D341Med (cell line): ENCODE data around the gene PCBP3.
A peak's percentile ranks its signal among the peaks of the same experiment; 100 is the strongest.

Experiments
- DNase-seq: peaks from one replicate; pipeline ENCODE4 v3.0.0; 2012; ENCODE audit warnings: low spot score

The PCBP3 gene

GRCh38 chr21:45724994-45725843 is 81.7 kb downstream of the PCBP3 start:
- no peak for DNase-seq

- DNase-seq = no peak
These were observed 82.3 kb downstream of the PCBP3 start for GRCh38 chr21:45725844-45726200.

DNA sequence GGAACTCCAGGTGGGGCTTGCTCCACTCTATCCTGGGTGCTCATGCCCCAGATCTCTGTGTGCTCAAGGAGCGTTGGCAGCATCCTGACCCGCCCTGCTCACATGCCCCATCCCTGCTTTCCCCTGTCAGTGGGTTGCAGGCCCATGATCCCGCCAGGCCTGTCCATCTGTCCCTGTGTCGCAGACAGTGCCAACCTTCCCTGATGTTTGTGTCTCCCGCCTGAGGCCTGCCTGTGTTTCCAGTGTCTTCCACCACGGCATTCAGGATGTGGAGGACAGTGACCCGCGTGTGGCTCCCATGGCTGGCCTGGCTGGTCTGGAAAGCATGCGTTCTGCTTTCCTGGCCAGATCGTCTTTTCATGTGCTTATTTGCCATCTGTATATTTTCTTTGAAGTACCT is 82.9 kb downstream of the PCBP3 start:
- no peak for DNase-seq

GRCh38 chr21:45727390-45727789 is 83.9 kb downstream of the PCBP3 start:
- no peak for DNase-seq

- DNase-seq = no peak
These were observed 91.9 kb downstream of the PCBP3 start for GRCh38 chr21:45735259-45736000.

GRCh38 chr21:45736042-45736689 is 92.6 kb downstream of the PCBP3 start:
- no peak for DNase-seq

DNA sequence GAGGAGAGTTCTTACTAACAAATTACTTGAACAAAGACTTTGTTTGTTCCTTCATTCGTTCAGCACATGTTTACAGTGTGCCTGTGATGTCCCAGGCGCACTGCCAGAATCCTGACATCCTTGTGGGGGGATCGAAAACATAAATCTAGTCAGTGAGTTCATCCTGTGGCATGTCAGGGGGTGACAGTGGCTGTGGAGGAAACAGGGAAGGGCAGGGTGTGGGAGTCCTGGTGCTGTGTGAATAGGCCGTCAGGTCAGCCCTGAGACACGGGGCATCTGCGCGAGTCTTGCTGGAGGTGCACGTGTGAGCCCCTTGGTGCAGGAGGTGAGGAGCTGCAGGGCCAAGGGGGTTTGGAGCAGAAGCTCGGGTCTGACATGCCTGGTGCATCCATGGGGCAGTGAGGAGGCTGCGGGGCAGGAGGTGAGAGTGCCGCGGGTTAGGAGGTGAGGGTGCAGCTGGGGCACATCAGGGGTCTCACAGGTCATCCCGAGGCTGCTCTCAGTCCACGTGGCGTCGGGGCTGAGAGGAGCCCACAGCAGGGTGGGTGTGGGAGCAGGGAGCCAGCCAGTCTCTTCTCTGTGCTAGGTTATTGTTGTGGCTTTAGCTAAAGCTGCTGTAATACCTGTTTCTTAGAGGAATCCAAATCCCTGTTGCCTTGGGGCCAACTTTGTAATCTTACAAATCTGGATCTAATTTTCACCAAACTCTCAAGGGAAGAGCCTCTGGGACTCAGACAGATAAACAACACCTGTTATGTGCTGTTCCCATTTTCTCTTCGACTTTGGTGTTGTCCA is 93.4 kb downstream of the PCBP3 start:
- DNase-seq = peak; percentile 85

- peak; percentile 74 for DNase-seq
These were observed 94.1 kb downstream of the PCBP3 start for GRCh38 chr21:45737485-45738166.

GRCh38 chr21:45739218-45740087 is 95.9 kb downstream of the PCBP3 start:
- no peak for DNase-seq

DNA sequence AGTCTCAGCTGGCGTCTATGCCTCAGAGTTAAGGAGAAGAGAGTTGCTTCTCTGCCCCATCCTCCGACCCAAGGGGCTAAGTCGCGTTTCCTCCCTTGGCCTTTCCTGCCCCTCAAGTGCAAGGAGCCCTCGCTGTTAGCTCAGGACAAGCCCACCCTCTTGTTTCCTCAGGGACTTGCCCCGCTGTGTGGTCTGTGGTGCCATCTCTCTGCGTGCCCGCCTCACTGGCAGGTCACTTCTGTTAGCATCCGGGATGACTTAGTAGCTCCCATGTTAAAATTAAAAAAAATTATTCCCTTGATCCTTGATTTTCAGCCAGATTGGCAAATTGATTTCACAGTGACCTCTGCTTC is 96.5 kb downstream of the PCBP3 start:
- no peak for DNase-seq

GRCh38 chr21:45740491-45741357 is 97.2 kb downstream of the PCBP3 start:
- no peak for DNase-seq

- DNase-seq = no peak
These were observed 98.2 kb downstream of the PCBP3 start for GRCh38 chr21:45741691-45742090.

DNA sequence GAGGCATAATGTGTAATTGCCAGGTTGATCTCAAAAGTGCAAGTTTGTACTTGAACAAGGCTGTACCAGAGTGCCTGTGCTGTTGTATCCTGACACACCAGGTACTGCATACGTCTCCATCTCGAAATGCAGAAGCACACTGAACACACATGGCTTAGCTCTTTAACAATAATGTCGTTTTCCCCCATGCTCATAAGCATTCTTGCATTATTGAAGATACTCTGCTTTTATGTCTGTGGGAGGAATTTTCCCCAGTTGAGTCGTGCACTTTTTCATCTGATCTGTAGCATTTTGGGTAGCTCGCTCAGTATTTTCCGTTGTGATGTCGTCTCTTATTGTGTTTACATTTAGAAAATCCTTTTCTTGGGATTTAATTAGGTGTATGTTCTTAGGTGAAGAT is 98.7 kb downstream of the PCBP3 start:
- DNase-seq = no peak

DNA sequence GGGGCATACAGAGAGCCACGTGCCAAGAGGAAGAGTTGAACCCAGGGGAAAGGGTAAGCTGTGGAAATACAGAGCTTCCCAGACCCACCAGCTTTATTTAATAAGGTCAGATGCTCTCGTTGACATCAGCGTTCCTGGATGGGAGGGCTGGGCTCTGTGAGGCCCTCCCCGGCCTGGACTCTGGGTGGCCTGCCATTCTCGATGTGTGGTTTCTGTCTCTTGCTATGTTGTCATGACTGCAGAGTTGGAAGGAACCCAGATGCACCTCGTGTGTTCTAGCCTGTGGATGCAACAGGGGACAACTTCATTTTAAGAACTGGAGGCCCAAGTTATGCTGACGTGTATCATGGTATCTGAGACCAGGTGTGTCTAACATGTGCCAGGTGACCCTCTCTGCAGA is 101.7 kb downstream of the PCBP3 start:
- DNase-seq = no peak

DNA sequence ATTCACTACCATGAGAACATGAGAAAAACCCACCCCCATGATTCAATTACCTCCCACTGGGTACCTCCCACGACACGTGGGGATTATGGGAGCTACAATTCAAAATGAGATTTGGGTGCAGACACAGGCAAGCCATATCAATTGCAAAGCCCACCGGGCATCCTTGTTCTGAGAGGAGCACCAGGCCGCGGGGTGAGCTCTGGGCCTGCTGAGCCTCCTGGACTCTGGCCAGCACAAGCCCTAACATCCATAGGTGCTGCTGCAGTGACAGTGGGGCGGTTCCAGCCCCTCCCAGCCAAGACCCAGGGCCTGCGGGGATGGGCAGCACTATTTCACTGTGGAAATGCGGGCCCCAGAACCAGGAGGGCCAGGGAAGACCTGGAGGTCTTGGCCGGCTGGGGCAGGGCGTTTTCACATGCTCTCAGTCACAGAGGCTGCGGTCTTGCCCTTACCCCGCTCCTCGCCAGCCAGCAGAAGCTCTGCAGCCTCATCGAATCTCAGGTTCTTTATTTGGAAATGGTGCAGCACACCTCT is 103.8 kb downstream of the PCBP3 start:
- DNase-seq = no peak

DNA sequence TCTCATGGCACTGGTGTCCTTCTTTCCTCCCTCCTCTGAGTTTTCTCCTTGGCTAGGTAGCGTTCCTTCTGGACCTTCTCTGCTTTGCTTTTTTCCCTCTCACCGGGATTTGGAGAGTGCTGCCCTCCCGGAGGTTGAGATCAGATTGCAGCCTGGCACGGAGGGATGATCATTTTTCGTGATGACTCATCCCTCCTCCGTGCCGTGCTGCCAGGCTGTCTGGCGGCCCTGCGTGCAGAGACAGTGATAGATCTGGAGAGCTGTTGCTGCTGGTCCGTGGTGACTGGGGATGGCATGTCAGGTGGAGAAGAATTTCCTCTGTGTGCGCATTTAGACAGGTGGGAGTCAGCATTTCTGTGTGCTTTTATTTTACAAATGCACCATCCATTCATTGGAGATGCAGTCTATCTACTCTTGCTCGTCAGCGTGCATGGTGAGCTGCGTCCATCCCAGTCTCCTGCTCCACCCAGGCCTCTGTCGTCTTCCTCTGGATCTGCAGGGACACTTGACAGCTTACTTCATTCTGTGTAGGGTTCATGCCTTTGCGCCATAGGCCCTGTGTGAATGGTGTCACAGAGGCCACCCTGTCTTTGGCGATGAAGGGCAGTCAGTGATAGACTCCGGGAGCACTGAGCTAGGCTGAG is 104.4 kb downstream of the PCBP3 start:
- peak; percentile 84 for DNase-seq

DNA sequence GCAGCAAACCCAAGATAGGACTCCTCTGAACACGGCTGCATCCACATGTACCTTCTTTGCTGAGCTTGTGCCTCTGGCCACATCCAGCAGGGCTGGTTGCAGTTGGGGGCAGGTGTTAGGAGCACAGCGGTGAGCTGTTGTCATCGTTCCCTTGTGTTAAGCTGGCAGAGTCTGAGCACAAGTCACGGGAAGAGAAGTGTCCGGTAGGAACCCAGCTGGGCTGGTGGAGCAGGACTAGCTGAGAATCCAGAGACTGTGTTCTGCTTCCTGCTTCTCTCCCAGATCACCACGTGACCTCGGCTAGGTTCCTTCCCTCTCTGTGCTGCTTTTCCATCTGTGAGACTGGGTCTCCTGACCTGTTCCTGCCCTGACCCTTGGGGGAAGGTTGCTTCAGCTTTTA is 105.1 kb downstream of the PCBP3 start:
- no peak for DNase-seq

DNA sequence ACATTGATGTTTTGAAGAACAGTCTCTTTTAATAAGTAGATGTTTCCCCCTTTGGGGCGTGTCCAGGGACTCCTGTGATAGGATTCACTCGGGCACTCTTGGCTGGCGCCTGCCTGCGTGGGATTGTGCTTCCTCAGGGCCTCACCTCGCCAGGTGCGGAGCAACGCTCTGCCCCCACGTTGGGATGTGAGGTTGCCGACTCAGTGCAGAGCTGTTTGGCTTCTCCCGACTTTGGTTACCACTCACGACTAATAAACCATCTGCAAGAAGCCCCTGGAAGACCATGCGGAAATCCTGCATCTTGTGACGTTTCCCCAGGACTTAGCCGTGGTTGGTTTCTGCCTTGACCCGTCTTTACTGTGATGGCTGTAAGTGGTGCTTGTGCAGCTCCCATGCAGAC is 106.4 kb downstream of the PCBP3 start:
- no peak for DNase-seq

DNA sequence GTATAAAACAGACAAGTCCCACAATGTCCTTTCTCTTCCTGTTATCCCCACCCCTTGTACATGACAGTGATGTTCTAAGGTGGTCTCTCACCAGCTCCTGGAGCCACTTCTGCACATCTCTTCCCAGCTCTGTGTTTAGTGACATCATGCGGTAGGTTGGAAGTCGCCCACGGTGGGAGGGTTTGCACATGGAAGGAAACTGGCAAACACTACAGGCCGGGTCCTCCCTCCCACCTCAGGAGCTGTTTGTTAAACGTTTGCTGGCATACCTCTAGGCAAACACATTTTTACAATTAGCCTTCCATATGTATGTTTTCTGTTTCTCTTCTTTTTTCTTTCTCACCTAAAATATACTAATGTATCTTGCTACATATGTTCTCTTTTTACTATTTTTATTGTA is 107.4 kb downstream of the PCBP3 start:
- DNase-seq = no peak
